Mucosa of stomach (tissue), 1 donor: ENCODE measurements around the gene IL18BP.

Source experiments
- H3K27me3 ChIP-seq: one replicate; pipeline ENCODE4 v1.7.0; 2013; ENCODE audit warnings: mild to moderate bottlenecking, low read length; ENCODE audit not compliant: control insufficient read depth, insufficient read depth
- H3K36me3 ChIP-seq: one replicate; pipeline ENCODE4 v1.7.0; 2013; ENCODE audit warnings: low read length; ENCODE audit not compliant: control insufficient read depth, insufficient read depth
- H3K4me1 ChIP-seq: one replicate; pipeline ENCODE4 v1.7.0; 2013; ENCODE audit warnings: mild to moderate bottlenecking, low read length; ENCODE audit not compliant: control insufficient read depth, insufficient read depth
- H3K4me3 ChIP-seq: one replicate; pipeline ENCODE4 v1.7.0; 2013; ENCODE audit warnings: low read length
- H3K9ac ChIP-seq: one replicate; pipeline ENCODE4 v1.7.0; 2013; ENCODE audit warnings: mild to moderate bottlenecking, low read length, moderate library complexity
- H3K9me3 ChIP-seq: one replicate; pipeline ENCODE4 v1.7.0; 2013; ENCODE audit warnings: mild to moderate bottlenecking, low read length, moderate library complexity; ENCODE audit not compliant: control insufficient read depth
- donor health status: Pancreatic carcinoma.

Gene IL18BP

DNA sequence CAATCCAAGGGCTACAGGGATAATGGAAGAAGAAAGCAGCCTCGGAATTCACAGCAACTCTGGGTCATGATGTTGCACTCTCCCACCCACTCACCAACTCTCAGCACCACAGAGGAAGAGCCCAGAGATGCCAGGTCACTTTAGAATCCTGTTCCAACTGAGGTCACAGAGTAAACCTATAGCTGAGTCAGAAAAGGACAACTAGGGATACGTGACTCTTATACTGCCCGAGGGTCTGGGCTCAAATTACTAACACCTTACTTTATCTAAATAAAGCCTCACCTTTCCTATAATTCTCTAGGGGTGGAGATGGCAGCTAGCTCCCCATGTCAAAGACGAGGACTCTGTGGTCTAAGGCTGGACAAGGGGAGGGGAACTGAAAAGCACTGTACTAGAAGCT is 24.6 kb downstream of the IL18BP start:
- no peaks in the 10 kb centered on the region for H3K9me3 ChIP-seq
- peaks cover 29% of the 10 kb centered on the region for H3K36me3 ChIP-seq
- no peaks in the 10 kb centered on the region for H3K4me1 ChIP-seq
- no peak overlapping the region for H3K4me3 ChIP-seq
- H3K27me3 ChIP-seq, result no peaks in the 10 kb centered on the region
- no peak overlapping the region for H3K9ac ChIP-seq

DNA sequence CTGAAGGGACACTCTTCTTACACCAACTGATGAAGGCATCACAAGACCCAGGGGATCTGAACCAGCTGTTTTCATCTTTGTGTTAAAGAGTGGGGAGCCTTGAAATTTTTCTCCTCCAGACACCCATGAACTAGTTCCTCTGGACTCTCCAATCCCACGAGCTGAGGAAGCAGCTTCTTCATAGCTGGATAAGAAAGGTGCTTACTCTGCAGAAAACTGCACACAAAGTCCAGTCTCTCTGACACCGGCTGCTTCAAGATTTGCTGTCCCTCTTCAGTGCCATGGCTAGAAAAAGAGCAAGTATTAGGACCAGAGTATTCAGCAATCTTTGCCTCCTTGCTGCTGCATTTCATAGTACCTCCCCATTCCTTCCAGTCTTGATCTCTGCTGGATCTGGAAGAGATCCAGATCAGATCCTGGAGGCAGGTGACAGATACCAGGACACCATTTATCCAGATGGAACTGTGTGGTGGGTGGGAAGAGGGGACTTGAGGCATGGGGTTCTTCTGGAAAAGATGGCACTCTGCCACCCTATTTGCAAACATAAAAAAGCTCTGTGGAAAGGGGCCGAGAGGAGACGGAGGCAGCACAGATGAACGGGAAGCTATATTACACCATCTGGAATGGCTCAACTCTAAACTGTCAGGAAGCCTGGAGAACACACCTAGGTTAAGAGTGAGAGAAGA is 25.5 kb downstream of the IL18BP start:
- H3K9me3 ChIP-seq, result no peaks in the 10 kb centered on the region
- no peak overlapping the region for H3K9ac ChIP-seq
- H3K27me3 ChIP-seq, result no peaks in the 10 kb centered on the region
- no peak overlapping the region for H3K4me3 ChIP-seq
- H3K4me1 ChIP-seq, result no peaks in the 10 kb centered on the region
- H3K36me3 ChIP-seq, result peaks cover 22% of the 10 kb centered on the region

DNA sequence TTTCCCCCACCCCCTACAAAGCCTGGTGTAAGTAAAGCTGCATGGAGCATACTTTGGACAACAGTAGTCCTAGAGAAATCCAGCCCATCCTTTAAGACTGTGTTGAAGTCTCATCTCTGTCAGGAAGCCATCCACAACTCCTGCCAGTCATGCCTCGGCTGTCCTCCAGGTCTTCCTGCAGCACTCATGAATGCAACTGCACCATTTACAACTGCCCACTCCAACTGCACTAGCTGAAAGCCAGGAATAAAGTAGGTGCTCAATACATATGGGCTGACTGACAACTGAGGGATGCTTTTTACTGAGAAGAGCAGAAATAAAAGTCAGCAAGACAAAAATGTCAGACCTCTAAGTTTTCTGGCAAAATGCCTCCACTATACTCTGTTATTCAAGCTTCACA is 27.4 kb downstream of the IL18BP start:
- H3K36me3 ChIP-seq, result peaks cover 11% of the 10 kb centered on the region
- no peak overlapping the region for H3K9ac ChIP-seq
- no peaks in the 10 kb centered on the region for H3K4me1 ChIP-seq

DNA sequence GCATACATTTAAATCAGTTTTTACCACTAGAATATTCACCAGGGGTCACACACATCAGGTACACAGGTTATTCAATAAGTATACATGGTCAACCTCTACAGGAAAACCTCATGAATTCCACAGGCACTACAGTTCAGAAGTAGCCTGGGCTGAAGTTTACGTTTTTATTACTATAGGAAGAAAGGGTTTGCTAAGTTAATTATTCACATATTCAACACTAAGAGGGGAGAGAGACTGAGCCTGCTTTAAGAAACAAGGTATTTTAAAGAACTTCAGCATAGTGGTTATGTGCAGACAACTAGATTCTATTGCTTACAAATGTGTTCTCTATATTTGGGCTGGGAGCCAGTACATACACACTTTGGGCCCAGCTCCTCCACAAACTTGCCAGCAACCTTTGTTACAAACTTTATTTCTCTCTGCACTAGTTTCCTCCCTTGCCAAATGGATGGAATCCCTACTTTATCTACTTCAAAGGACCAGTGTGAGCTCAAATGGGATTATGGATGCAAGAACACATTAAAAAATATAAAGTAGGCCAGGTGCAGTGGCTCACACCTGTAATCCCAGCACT is 31.9 kb downstream of the IL18BP start:
- Histone ChIP-seq H3K27me3 (no peaks in the 10 kb centered on the region), H3K4me1 (no peaks in the 10 kb centered on the region), H3K9ac (no peak overlapping the region), H3K4me3 (no peak overlapping the region), H3K9me3 (no peaks in the 10 kb centered on the region), H3K36me3 (no peaks in the 10 kb centered on the region)

More for the DNA sequence above, 27.4 kb downstream of the IL18BP start:
- Histone ChIP-seq H3K4me3 (no peak overlapping the region), H3K9me3 (no peaks in the 10 kb centered on the region), H3K27me3 (no peaks in the 10 kb centered on the region)

DNA sequence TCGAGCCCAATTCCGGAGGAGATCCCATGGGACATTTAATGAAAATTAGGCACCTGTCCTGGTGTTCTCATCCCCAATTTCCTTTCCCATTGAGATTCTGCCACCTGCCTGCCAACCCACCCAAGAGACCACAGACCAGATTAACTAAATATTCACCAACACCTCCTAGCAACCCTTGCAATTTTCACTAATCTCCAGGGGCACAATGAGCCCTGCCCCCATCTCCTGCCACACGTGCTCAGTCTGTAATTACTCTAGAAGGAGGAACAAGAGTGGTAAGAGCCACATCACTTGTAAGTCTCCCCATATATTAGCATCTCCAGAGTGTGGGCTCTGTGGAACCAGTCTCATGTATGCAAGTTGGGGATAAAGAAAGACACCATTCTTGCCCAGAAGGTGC is 38.0 kb downstream of the IL18BP start:
- no peaks in the 10 kb centered on the region for H3K36me3 ChIP-seq
- H3K27me3 ChIP-seq, result no peaks in the 10 kb centered on the region
- H3K9me3 ChIP-seq, result no peaks in the 10 kb centered on the region
- no peak overlapping the region for H3K4me3 ChIP-seq
- H3K9ac ChIP-seq, result no peak overlapping the region
- peaks cover 28% of the 10 kb centered on the region for H3K4me1 ChIP-seq

DNA sequence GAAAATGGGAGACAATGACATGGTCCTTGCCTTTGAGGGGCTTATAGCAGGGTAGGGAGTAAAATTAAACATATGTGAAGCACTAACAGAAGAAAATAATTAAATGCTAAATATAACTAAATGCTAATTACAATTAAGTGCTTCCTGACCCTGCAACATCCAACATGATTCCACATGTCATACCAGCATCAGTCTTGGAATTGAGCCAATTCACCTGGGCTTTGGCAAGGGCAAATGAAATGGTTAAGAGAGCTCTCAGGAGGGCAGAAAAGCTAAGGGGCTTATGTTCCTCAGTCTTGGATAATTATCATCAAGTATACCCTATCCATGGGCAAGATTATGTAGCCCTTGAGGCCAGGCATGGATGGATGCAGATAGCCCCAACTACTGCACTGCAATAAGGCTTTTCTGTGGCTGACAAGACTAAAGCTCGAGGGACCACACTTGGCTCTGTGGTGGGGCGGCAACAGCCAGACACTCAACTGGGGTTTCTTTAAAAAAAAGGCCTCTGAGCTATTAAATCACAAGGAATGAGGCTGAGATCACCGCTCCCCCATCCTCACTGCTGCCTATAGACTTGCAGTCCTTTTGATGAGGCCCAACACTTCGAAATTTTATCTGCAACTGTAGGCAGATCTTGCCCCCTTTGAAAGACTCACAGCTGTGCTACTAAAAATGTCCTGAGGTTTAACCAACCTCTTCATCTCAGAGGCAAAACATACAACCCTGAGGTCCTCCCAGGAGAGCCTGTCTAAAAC is 39.0 kb downstream of the IL18BP start:
- Histone ChIP-seq H3K36me3 (no peaks in the 10 kb centered on the region), H3K9me3 (no peaks in the 10 kb centered on the region), H3K4me1 (peaks cover 38% of the 10 kb centered on the region), H3K27me3 (no peaks in the 10 kb centered on the region), H3K9ac (peak overlapping the region; percentile 91), H3K4me3 (no peak overlapping the region)

DNA sequence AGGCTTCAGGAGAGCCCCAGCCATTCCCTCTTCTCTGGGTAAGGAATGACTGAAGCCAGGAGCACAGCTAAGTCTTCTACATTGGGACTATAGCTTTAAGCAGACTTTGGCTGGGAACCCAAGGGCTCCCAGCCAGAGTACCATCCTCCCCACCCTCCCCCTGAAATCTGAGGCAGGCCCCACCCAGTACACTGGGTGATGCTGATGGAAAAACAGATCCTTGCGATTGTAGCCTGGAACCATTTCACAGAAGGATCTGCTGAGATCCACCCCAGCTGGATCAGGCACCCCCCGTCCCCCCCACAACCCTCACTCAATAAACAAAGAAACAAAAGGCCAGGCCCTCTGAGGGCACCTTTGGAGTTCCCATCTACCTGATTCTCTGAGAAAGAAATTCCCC is 39.8 kb downstream of the IL18BP start:
- Histone ChIP-seq H3K36me3 (no peaks in the 10 kb centered on the region), H3K9me3 (no peaks in the 10 kb centered on the region), H3K9ac (peak overlapping the region; percentile 91), H3K27me3 (no peaks in the 10 kb centered on the region), H3K4me1 (peaks cover 41% of the 10 kb centered on the region), H3K4me3 (peak overlapping the region; percentile 43)

DNA sequence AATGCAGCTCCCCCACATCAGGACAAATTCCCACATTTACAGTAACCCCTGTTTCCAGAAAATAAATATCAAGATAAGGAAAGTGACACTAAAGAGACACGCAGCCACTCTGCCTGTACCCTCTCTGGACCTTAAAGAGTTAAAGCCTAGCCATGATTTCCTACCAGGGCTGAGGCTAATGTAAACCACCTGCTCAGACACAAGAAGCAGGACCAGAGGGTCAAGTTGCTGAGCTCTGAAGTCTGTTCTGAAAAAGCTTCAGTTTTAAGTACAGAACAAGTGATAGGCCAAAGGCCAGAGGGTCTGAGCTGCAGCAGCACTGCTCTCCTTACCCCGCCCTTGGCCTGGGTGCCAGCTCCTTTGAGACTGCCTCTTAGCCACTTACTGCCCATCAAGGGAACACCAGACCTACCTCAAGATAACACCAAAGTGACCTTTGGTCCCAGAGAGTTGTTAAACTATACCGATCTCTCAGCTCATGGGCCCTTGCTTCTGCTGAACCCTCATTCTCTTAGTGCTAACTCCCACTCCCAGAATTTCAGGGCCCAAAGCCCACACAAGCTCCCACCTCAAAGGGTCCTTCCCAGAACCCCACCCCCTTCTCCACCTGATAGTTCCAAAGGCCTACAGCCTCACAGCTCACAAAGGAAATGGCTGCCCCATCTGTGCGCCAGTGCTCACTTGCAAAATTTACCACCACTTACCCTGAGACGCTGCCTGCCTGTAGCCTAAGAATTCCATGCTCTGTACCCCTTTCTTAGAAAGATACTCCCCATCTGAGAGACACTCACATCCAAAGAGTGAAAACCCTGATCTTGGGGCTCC is 40.5 kb downstream of the IL18BP start:
- Histone ChIP-seq H3K4me1 (peaks cover 41% of the 10 kb centered on the region), H3K9ac (peak overlapping the region; percentile 91), H3K4me3 (peak overlapping the region; percentile 43), H3K36me3 (no peaks in the 10 kb centered on the region), H3K27me3 (no peaks in the 10 kb centered on the region), H3K9me3 (no peaks in the 10 kb centered on the region)

DNA sequence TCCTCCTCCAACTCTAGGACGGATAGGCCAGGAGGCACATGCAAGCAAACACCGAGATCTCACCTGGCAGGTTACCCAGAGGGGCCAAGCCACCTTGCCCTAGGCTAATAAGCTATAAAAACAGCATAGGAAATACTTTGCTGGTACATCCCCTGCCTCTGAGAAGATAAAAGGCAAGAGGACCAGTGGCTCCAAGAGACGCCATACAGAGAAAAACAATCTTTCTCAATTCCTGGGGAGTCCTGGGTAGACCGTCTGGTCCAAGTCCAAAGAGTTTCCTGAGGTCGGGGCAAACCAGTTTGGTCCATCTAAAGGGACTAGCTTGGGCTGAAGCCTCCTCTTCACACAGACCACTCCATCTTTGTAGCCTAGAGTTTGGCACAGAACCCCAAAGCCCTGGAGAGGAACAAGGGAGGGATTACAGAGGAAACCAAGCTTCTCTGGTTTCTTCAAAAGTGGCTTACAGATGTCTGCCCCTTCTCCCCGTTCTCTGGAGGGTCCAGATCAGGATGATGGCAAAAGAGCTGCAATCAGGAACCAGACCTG is 41.2 kb downstream of the IL18BP start:
- Histone ChIP-seq H3K9ac (peak overlapping the region; percentile 91), H3K36me3 (no peaks in the 10 kb centered on the region), H3K4me1 (peaks cover 41% of the 10 kb centered on the region), H3K9me3 (no peaks in the 10 kb centered on the region), H3K27me3 (no peaks in the 10 kb centered on the region), H3K4me3 (peak overlapping the region; percentile 43)

DNA sequence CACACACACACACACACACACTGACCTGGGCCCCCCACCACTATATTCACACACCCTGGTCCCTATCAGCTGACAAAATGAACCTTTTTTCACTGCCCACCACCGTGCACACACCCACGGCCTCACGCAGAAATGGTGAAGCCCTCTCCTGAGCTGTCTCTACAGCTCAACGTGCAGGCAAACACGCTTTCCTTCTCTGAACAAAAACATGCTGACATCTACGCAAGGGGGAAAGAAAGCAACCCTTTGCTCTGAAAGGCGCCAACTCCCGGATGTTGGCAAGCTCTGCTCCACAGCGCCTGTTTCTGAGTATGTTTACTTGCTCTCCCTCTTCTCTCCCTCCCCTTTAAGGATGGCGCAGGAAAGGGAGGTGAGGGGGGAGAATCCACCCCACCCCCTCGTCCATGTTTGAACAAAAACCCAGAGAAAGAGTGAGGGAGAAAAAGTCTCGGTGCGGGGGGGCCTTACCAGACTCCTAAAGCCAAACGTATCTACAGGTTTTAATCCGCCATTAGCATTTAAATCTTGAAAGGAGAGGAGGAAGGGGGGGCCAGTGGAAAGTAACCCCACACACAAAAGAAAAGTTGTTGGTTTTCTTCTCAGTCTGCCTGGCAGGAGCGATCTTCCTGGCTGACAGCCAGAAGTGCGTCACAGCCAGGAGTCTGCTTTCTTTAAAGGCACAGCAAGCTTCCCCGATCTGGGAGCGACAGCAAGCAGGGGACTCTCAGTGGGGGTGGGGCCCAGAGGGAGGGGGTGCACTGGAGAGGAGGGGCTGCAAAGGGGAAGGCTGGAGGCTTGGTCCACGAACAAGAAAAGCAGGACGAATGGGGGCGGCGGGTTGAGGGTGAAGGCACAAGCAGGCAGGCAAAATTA is 42.0 kb downstream of the IL18BP start:
- Histone ChIP-seq H3K9ac (peak overlapping the region; percentile 91), H3K4me1 (peaks cover 41% of the 10 kb centered on the region), H3K4me3 (peak overlapping the region; percentile 43), H3K36me3 (no peaks in the 10 kb centered on the region), H3K9me3 (no peaks in the 10 kb centered on the region), H3K27me3 (no peaks in the 10 kb centered on the region)
